KOPT-K1 (cell line): ENCODE data around the gene ALKBH8.

Source experiments
- H3K27ac ChIP-seq: fragments of 200-600 bp; sonication (generic); 2 replicates; pipeline ENCODE4 v1.5.1; 2016; ENCODE audit warnings: antibody characterized with exemption, mild to moderate bottlenecking, low read depth, low read length; ENCODE audit not compliant: poor library complexity, severe bottlenecking
- H3K36me3 ChIP-seq: fragments of 200-600 bp; sonication (generic); 2 replicates; pipeline ENCODE4 v1.5.1; 2017; ENCODE audit warnings: antibody characterized with exemption, mild to moderate bottlenecking, low read length, moderate library complexity; ENCODE audit not compliant: insufficient read depth
- H3K9me3 ChIP-seq: fragments of 200-600 bp; sonication (generic); 2 replicates; pipeline ENCODE4 v1.5.1; 2017; ENCODE audit warnings: antibody characterized with exemption, low read length, mild to moderate bottlenecking; ENCODE audit not compliant: insufficient read depth, poor library complexity, severe bottlenecking

ALKBH8 gene

GRCh38 chr11:107565219-107565937, at the start of gene ALKBH8:
Gene ALKBH8 (minus strand): TSS chr11:107565735. CDS start chr11:107560893, 4,842 bp downstream.
- H3K36me3 ChIP-seq: no peaks in the 10 kb centered on the region
- H3K27ac ChIP-seq: peak within 1 kb of the TSS; percentile 72
- no peaks in the 10 kb centered on the region for H3K9me3 ChIP-seq

- H3K27ac ChIP-seq: no peak overlapping the region
- H3K36me3 ChIP-seq: no peaks in the 10 kb centered on the region
- H3K9me3 ChIP-seq: no peaks in the 10 kb centered on the region
These were observed 46.9 kb upstream of the ALKBH8 start for GRCh38 chr11:107612445-107612844.

GRCh38 chr11:107609400-107610218, 44.1 kb upstream of the ALKBH8 start:
- Histone ChIP-seq H3K9me3 (no peaks in the 10 kb centered on the region), H3K27ac (no peak overlapping the region), H3K36me3 (no peaks in the 10 kb centered on the region)

GRCh38 chr11:107608809-107609208, 43.3 kb upstream of the ALKBH8 start:
- no peak overlapping the region for H3K27ac ChIP-seq
- no peaks in the 10 kb centered on the region for H3K9me3 ChIP-seq
- H3K36me3 ChIP-seq: no peaks in the 10 kb centered on the region

- no peaks in the 10 kb centered on the region for H3K9me3 ChIP-seq
- no peak overlapping the region for H3K27ac ChIP-seq
- no peaks in the 10 kb centered on the region for H3K36me3 ChIP-seq
These were observed 40.6 kb upstream of the ALKBH8 start for GRCh38 chr11:107606141-107606540.

GRCh38 chr11:107605061-107606006, 39.8 kb upstream of the ALKBH8 start:
- no peaks in the 10 kb centered on the region for H3K36me3 ChIP-seq
- no peak overlapping the region for H3K27ac ChIP-seq
- H3K9me3 ChIP-seq: no peaks in the 10 kb centered on the region

GRCh38 chr11:107598225-107599139, 32.9 kb upstream of the ALKBH8 start:
- no peaks in the 10 kb centered on the region for H3K9me3 ChIP-seq
- no peaks in the 10 kb centered on the region for H3K36me3 ChIP-seq
- H3K27ac ChIP-seq: no peak overlapping the region

GRCh38 chr11:107594736-107595135, 29.2 kb upstream of the ALKBH8 start:
- H3K36me3 ChIP-seq: no peaks in the 10 kb centered on the region
- no peak overlapping the region for H3K27ac ChIP-seq
- peaks cover 7% of the 10 kb centered on the region for H3K9me3 ChIP-seq

GRCh38 chr11:107593951-107594350, 28.4 kb upstream of the ALKBH8 start:
- H3K9me3 ChIP-seq: peaks cover 7% of the 10 kb centered on the region
- no peaks in the 10 kb centered on the region for H3K36me3 ChIP-seq
- no peak overlapping the region for H3K27ac ChIP-seq

- Histone ChIP-seq H3K36me3 (no peaks in the 10 kb centered on the region), H3K27ac (no peak overlapping the region), H3K9me3 (peaks cover 7% of the 10 kb centered on the region)
These were observed 27.3 kb upstream of the ALKBH8 start for GRCh38 chr11:107592813-107593212.

GRCh38 chr11:107592231-107592590, 26.7 kb upstream of the ALKBH8 start:
- H3K36me3 ChIP-seq: no peaks in the 10 kb centered on the region
- no peak overlapping the region for H3K27ac ChIP-seq
- peaks cover 7% of the 10 kb centered on the region for H3K9me3 ChIP-seq

GRCh38 chr11:107591378-107592230, 26.1 kb upstream of the ALKBH8 start:
- Histone ChIP-seq H3K36me3 (no peaks in the 10 kb centered on the region), H3K27ac (no peak overlapping the region), H3K9me3 (peaks cover 7% of the 10 kb centered on the region)
